Ovary (tissue), 3 donors: Measurements from ENCODE around the gene OR8B8.

ENCODE experiments used
- CTCF ChIP-seq, 3 donors: fragments of 450-650 bp in 2 of 3; fragments of 200-600 bp in 1 of 3; IDR thresholded peaks; one replicate each; pipeline versions ENCODE4 v1.5.1 to v1.8.0; 2016 to 2022; ENCODE audit warnings: antibody characterized with exemption in 3 of 3, mild to moderate bottlenecking in 1 of 3
- EP300 ChIP-seq: sonication (generic); formaldehyde crosslinking; IDR thresholded peaks from one replicate; pipeline ENCODE4 v1.6.1; 2017; ENCODE audit warnings: antibody characterized with exemption
- POLR2A ChIP-seq: fragments of 450-650 bp; IDR thresholded peaks from one replicate; pipeline ENCODE4 v1.6.1; 2017; ENCODE audit warnings: antibody characterized with exemption, mild to moderate bottlenecking, moderate library complexity
- donor health status: DM: no; HTN: no; CAD: no.

GRCh38 chr11:124474079-124474478 is 28.6 kb upstream of the OR8B8 start:
- TF ChIP-seq POLR2A = no peak
- TF ChIP-seq CTCF (IDR thresholded peaks at IDR 0.05) = no peak
- no peak for TF ChIP-seq EP300
